ENCODE results near the gene COL18A1.

Gene COL18A1

GRCh38 chr21:45533846-45534635 lies 129.1 kb downstream of the COL18A1 start:
- peaks cover 64% of the 10 kb centered on the region for H3K79me2 ChIP-seq (ENCODE audit: insufficient read depth, low read length)
- no peak overlapping the region for H3K9ac ChIP-seq (ENCODE audit: low read depth, low read length)
- TF ChIP-seq EZH2 (IDR thresholded peaks at IDR 0.05; ENCODE audit: borderline replicate concordance, low read depth, low read length, severe bottlenecking), result no peak
- TF ChIP-seq, protein P1, sequence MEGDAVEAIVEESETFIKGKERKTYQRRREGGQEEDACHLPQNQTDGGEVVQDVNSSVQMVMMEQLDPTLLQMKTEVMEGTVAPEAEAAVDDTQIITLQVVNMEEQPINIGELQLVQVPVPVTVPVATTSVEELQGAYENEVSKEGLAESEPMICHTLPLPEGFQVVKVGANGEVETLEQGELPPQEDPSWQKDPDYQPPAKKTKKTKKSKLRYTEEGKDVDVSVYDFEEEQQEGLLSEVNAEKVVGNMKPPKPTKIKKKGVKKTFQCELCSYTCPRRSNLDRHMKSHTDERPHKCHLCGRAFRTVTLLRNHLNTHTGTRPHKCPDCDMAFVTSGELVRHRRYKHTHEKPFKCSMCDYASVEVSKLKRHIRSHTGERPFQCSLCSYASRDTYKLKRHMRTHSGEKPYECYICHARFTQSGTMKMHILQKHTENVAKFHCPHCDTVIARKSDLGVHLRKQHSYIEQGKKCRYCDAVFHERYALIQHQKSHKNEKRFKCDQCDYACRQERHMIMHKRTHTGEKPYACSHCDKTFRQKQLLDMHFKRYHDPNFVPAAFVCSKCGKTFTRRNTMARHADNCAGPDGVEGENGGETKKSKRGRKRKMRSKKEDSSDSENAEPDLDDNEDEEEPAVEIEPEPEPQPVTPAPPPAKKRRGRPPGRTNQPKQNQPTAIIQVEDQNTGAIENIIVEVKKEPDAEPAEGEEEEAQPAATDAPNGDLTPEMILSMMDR (IDR thresholded peaks at IDR 0.05; ENCODE audit: borderline replicate concordance, extremely low read depth, low read length, poor library complexity, severe bottlenecking), result no peak
- H4K20me1 ChIP-seq (ENCODE audit: insufficient read depth, low read length), result peaks cover 82% of the 10 kb centered on the region
- H2AFZ ChIP-seq (ENCODE audit: low read depth, low read length), result no peak overlapping the region
- H3K4me3 ChIP-seq (ENCODE audit: low read depth in 1 of 2, low read length in 2 of 2), result no peak overlapping the region
- H3K9me3 ChIP-seq (ENCODE audit: insufficient read depth, low read length, severe bottlenecking), result no peaks in the 10 kb centered on the region
- DNase-seq (no peak), ATAC-seq (ENCODE audit: insufficient read depth, low read depth) (no peak)
- peaks cover 10% of the 10 kb centered on the region for H3K4me1 ChIP-seq (ENCODE audit: insufficient read depth, low read length)
- H3K27ac ChIP-seq (ENCODE audit: low read length), result no peak overlapping the region
- H3K36me3 ChIP-seq (ENCODE audit: insufficient read depth, low read length), result peaks cover 88% of the 10 kb centered on the region
- H3K27me3 ChIP-seq (ENCODE audit: insufficient read depth, low read length, poor library complexity), result no peaks in the 10 kb centered on the region
- no peak overlapping the region for H3K4me2 ChIP-seq (ENCODE audit: insufficient read depth, low read length)

GRCh38 chr21:45534636-45535331 lies 129.8 kb downstream of the COL18A1 start:
- H3K27ac ChIP-seq (ENCODE audit: low read length), result no peak overlapping the region
- ATAC-seq (ENCODE audit: insufficient read depth, low read depth), result no peak
- no peak for TF ChIP-seq EZH2 (IDR thresholded peaks at IDR 0.05; ENCODE audit: borderline replicate concordance, low read depth, low read length, severe bottlenecking)
- TF ChIP-seq, protein P1 (IDR thresholded peaks at IDR 0.05; ENCODE audit: borderline replicate concordance, extremely low read depth, low read length, poor library complexity, severe bottlenecking), result no peak
- H3K9me3 ChIP-seq (ENCODE audit: insufficient read depth, low read length, severe bottlenecking), result no peaks in the 10 kb centered on the region
- H3K4me3 ChIP-seq (ENCODE audit: low read depth in 1 of 2, low read length in 2 of 2), result no peak overlapping the region
- H3K4me2 ChIP-seq (ENCODE audit: insufficient read depth, low read length), result no peak overlapping the region
- H3K9ac ChIP-seq (ENCODE audit: low read depth, low read length), result no peak overlapping the region
- no peak overlapping the region for H2AFZ ChIP-seq (ENCODE audit: low read depth, low read length)
- no peak for DNase-seq
- peaks cover 83% of the 10 kb centered on the region for H4K20me1 ChIP-seq (ENCODE audit: insufficient read depth, low read length)
- H3K79me2 ChIP-seq (ENCODE audit: insufficient read depth, low read length), result peaks cover 71% of the 10 kb centered on the region
- H3K36me3 ChIP-seq (ENCODE audit: insufficient read depth, low read length), result peaks cover 88% of the 10 kb centered on the region
- peaks cover 17% of the 10 kb centered on the region for H3K4me1 ChIP-seq (ENCODE audit: insufficient read depth, low read length)
- no peaks in the 10 kb centered on the region for H3K27me3 ChIP-seq (ENCODE audit: insufficient read depth, low read length, poor library complexity)

DNA sequence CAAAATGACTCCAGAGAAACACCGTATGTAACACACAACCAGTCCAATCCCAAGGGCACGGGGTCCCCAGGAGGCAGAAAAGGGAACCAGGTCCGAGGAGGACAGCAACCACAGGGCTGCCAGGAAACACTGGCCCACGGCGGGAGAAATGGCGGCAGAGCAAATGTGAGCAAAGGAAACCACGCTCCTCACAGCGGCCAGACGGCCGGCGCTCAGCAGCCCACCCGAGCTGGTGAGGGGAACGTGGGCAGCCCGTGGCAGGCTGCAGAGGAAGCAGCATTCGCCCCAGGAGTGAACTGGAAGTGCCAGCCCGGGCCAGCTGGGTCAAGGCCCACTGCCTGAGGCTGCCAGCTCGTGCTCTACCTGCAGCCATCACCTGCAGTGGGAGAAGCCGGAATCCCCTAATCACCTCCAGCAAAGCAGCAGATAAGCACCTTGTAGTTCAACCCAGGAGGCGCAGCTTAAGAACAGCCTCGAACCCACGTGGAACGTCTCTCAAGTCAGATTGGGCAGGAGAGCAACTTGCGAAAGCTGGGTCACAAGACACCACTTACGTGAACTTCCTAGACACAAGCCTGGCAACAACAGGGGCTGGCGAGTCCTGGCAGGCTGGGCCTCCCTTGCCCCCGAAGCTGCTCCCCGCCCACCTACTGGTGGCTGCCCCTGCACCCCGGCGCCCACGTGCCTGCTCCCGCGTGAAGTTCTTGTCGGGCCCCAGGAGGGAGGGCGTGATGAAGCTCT lies 130.5 kb downstream of the COL18A1 start:
- Histone ChIP-seq H3K4me3 (ENCODE audit: low read depth in 1 of 2, low read length in 2 of 2) (no peak overlapping the region), H3K79me2 (ENCODE audit: insufficient read depth, low read length) (peaks cover 79% of the 10 kb centered on the region), H3K4me2 (ENCODE audit: insufficient read depth, low read length) (no peak overlapping the region), H3K27ac (ENCODE audit: low read length) (no peak overlapping the region), H4K20me1 (ENCODE audit: insufficient read depth, low read length) (peaks cover 89% of the 10 kb centered on the region), H3K36me3 (ENCODE audit: insufficient read depth, low read length) (peaks cover 88% of the 10 kb centered on the region), H3K9ac (ENCODE audit: low read depth, low read length) (no peak overlapping the region), H3K27me3 (ENCODE audit: insufficient read depth, low read length, poor library complexity) (no peaks in the 10 kb centered on the region), H3K4me1 (ENCODE audit: insufficient read depth, low read length) (peaks cover 25% of the 10 kb centered on the region), H2AFZ (ENCODE audit: low read depth, low read length) (no peak overlapping the region), H3K9me3 (ENCODE audit: insufficient read depth, low read length, severe bottlenecking) (no peaks in the 10 kb centered on the region)
- ATAC-seq (ENCODE audit: insufficient read depth, low read depth) (no peak), DNase-seq (no peak)
- TF ChIP-seq, protein P1 (IDR thresholded peaks at IDR 0.05; ENCODE audit: borderline replicate concordance, extremely low read depth, low read length, poor library complexity, severe bottlenecking), result no peak
- TF ChIP-seq EZH2 (IDR thresholded peaks at IDR 0.05; ENCODE audit: borderline replicate concordance, low read depth, low read length, severe bottlenecking), result no peak
